ENCODE measurements around the gene SLC34A1. TPM values are rescaled to one million over a fixed set of nuclear protein-coding genes. Genes with fewer than 3 reads are reported as not detected.

The SLC34A1 gene
- total and polyA plus RNA-seq, 2 of the 13 experiments (the other 11 are each of a cell fraction or from before 2014, with no cell fraction given) = 0.03 to 0.20 TPM

- DNase-seq (ENCODE audit: low spot score) = no peak
- ChIA-PET CTCF (ENCODE audit: low intra/inter-chr PET ratio, low total read pairs) (no interaction called here), POLR2A (interaction anchor here (1.3 to 2.0 kb wide), 4 partner anchors 12 to 17 kb away, joined by 3 to 8 read pairs (median 4); partner anchors contain the start of gene GRK6)
- Histone ChIP-seq H3K4me1 (ENCODE audit: insufficient read depth, low read length) (peaks cover 27% of the 10 kb centered on the region), H4K20me1 (ENCODE audit: insufficient read depth, low read length) (peaks cover 2% of the 10 kb centered on the region; the same call in 1 of the 2 replicates), H3K27ac (ENCODE audit: extremely low read length, insufficient read depth, low read length) (no peak overlapping the region), H3K79me2 (ENCODE audit: insufficient read depth, low read length) (no peaks in the 10 kb centered on the region), H3K36me3 (replicated peaks in 1 of 2; ENCODE audit: control insufficient read depth in 1 of 2, insufficient read depth in 2 of 2, low read length in 2 of 2) (peaks cover 5 to 14% of the 10 kb centered on the region in 2 experiments; a peak in 4 of 5 replicates), H3K4me2 (ENCODE audit: low read depth, low read length) (no peak overlapping the region), H3K9me3 (ENCODE audit: low read length) (no peaks in the 10 kb centered on the region), H3K27me3 (ENCODE audit: control insufficient read depth in 1 of 2, insufficient read depth in 2 of 2, low read length in 2 of 2) (no peaks in the 10 kb centered on the region), H3K4me3 (replicated peaks in 1 of 3; ENCODE audit: insufficient read depth in 1 of 3, low read depth in 2 of 3, low read length in 3 of 3) (no peak overlapping the region), H3K9ac (ENCODE audit: insufficient read depth, low read depth, low read length) (no peak overlapping the region), H2AFZ (ENCODE audit: low read length) (no peak overlapping the region)
- over 99% methylated on average over 12 of the region's 20 CpGs for whole genome bisulfite sequencing (ENCODE audit: low lambda C conversion rate)
- no TSS peak for BruUV-seq (replicated peaks)
- in situ Hi-C loops (cut with HindIII; ENCODE audit: extremely low pct_ligation_motif_present, low pct_unique_long_range_greater_than_20kb) = no loop called here
- no peak for FAIRE-seq
- ATAC-seq = no peak
- intact Hi-C loops (cut with micrococcal nuclease; ENCODE audit: unreplicated experiment) = no loop called here
- TF ChIP-seq ZNF770 (CRISPR knock-in tag; IDR thresholded peaks at IDR 0.05) = no peak
- no peak for TF ChIP-seq KLF9 (CRISPR knock-in tag; IDR thresholded peaks at IDR 0.05; ENCODE audit: low read depth)
- TF ChIP-seq MTERF4 (CRISPR knock-in tag; IDR thresholded peaks at IDR 0.05) = no peak
- peak; percentile 14; the same call in 1 of the 2 replicates for TF ChIP-seq POLR2G (IDR thresholded peaks at IDR 0.05; ENCODE audit: low read depth, low read length)
- TF ChIP-seq SATB2 (CRISPR knock-in tag; IDR thresholded peaks at IDR 0.05) = no peak
- TF ChIP-seq MAFG (CRISPR knock-in tag; IDR thresholded peaks at IDR 0.05) = no peak
- TF ChIP-seq ZNF274 (CRISPR knock-in tag; IDR thresholded peaks at IDR 0.05) = no peak
- TF ChIP-seq AGO2 (optimal IDR thresholded peaks at IDR 0.05; ENCODE audit: low read depth, low read length) = peak; percentile 88
- no peak for TF ChIP-seq ZNF512 (CRISPR knock-in tag; IDR thresholded peaks at IDR 0.05)
- no peak for TF ChIP-seq ZNF232 (CRISPR knock-in tag; IDR thresholded peaks at IDR 0.05; ENCODE audit: borderline replicate concordance)
- no peak for TF ChIP-seq EZH2 (conservative IDR thresholded peaks at IDR 0.05; ENCODE audit: low read depth, low read length)
- TF ChIP-seq TBX2 (CRISPR knock-in tag; IDR thresholded peaks at IDR 0.05; ENCODE audit: borderline replicate concordance) = 0 out of 2 replicates have a peak, but pooled peaks have one; percentile 5
- no peak for TF ChIP-seq ZNF841 (CRISPR knock-in tag; IDR thresholded peaks at IDR 0.05; ENCODE audit: borderline replicate concordance)
- no peak for TF ChIP-seq NONO (IDR thresholded peaks at IDR 0.05)
- TF ChIP-seq NONO (CRISPR knock-in tag; conservative IDR thresholded peaks at IDR 0.05) = 0 out of 2 replicates have a peak, but pooled peaks have one; percentile 13
- peak; percentile 52; the same call in 1 of the 2 replicates for TF ChIP-seq RBFOX2 (IDR thresholded peaks at IDR 0.05; ENCODE audit: low read depth, low read length)
- TF ChIP-seq BCLAF1 (IDR thresholded peaks at IDR 0.05) = no peak
Observed at GRCh38 chr5:177442066-177442826, 58.0 kb downstream of the SLC34A1 start.
